Thoracic aorta (tissue), 2 donors: Measurements from ENCODE around the gene QDPR. TPM values are rescaled to one million over a fixed set of nuclear protein-coding genes. Genes with fewer than 3 reads are reported as not detected.

Experiments
- ATAC-seq: fragments of 150-250 bp; one replicate; pipeline ENCODE4 v1.8.0; 2017; ENCODE audit warnings: low read depth; ENCODE audit not compliant: insufficient number of reproducible peaks, low FRiP score
- DNase-seq: peaks from one replicate; pipeline ENCODE4 v3.0.0-alpha.2; 2020; ENCODE audit warnings: low spot score
- H3K27ac ChIP-seq, 2 donors: fragments of 200-600 bp; sonication (generic); 1 replicate in 1 of 2; 2 replicates in 1 of 2; pipeline ENCODE4 v1.5.1; 2016; ENCODE audit warnings: mild to moderate bottlenecking in 2 of 2, moderate library complexity in 2 of 2
- H3K27me3 ChIP-seq: fragments of 200-600 bp; sonication (generic); replicated peaks from 2 replicates; pipeline ENCODE4 v1.6.0; 2016; ENCODE audit warnings: mild to moderate bottlenecking; ENCODE audit not compliant: insufficient read depth
- H3K36me3 ChIP-seq: fragments of 200-600 bp; sonication (generic); one replicate; pipeline ENCODE4 v1.5.1; 2016
- H3K4me1 ChIP-seq, 2 donors: fragments of 200-600 bp; sonication (generic); 1 replicate in 1 of 2; 2 replicates in 1 of 2; pipeline versions ENCODE4 v1.5.1 to v1.6.0; 2016; ENCODE audit warnings: low read depth in 2 of 2, mild to moderate bottlenecking in 1 of 2; ENCODE audit not compliant: control insufficient read depth in 1 of 2
- H3K4me3 ChIP-seq: fragments of 200-600 bp; sonication (generic); 2 replicates; pipeline ENCODE4 v1.5.1; 2016; ENCODE audit warnings: mild to moderate bottlenecking
- H3K9me3 ChIP-seq: fragments of 200-600 bp; sonication (generic); 2 replicates; pipeline ENCODE4 v1.5.1; 2016
- total RNA-seq, 2 donors: library from RNA; depleted of rRNA; stranded (reverse); fragments of >200 nt; gene quantifications; one replicate each; pipeline versions ENCODE4 v1.1.0 to v1.2.3, GENCODE V29; 2016
- TF ChIP-seq, protein P1 (sequence below): fragments of 200-600 bp; sonication (generic); IDR thresholded peaks from one replicate; pipeline ENCODE4 v1.5.1; 2019; ENCODE audit warnings: antibody characterized with exemption

The QDPR gene
- total RNA-seq, 2 donors from 2014 or later = 9.0 to 10.7 TPM

DNA sequence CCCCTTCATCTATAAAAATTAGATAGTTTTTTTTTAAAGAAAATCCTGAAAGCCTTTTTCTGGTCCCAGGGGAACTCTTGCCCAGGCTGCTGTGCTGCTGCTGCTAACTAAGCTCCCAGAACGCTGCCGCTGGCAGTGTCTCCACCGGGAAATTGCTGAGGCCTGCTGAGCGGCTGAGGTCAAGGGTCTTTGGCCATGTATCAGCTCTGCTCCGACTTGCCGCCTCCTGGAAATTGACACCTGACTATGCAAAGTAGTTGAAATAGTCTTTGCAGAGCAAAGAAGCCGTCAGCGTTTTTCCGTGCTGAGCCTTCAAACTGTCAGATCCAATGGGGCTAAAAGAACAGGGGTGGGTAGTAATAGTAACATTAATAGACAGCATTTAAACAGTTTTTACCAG, 839 bp downstream of the QDPR start:
- H3K27me3 ChIP-seq = no peaks in the 10 kb centered on the region
- peaks cover 15 to 26% of the 10 kb centered on the region in 2 donors for H3K4me1 ChIP-seq
- H3K9me3 ChIP-seq = no peaks in the 10 kb centered on the region
- peak overlapping the region; percentile 80 for H3K4me3 ChIP-seq
- no peak for DNase-seq
- H3K27ac ChIP-seq = peak overlapping the region; percentile 1 to 63
- H3K36me3 ChIP-seq = peaks cover 2% of the 10 kb centered on the region
- TF ChIP-seq, protein P1, sequence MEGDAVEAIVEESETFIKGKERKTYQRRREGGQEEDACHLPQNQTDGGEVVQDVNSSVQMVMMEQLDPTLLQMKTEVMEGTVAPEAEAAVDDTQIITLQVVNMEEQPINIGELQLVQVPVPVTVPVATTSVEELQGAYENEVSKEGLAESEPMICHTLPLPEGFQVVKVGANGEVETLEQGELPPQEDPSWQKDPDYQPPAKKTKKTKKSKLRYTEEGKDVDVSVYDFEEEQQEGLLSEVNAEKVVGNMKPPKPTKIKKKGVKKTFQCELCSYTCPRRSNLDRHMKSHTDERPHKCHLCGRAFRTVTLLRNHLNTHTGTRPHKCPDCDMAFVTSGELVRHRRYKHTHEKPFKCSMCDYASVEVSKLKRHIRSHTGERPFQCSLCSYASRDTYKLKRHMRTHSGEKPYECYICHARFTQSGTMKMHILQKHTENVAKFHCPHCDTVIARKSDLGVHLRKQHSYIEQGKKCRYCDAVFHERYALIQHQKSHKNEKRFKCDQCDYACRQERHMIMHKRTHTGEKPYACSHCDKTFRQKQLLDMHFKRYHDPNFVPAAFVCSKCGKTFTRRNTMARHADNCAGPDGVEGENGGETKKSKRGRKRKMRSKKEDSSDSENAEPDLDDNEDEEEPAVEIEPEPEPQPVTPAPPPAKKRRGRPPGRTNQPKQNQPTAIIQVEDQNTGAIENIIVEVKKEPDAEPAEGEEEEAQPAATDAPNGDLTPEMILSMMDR = no peak
- no peak for ATAC-seq

DNA sequence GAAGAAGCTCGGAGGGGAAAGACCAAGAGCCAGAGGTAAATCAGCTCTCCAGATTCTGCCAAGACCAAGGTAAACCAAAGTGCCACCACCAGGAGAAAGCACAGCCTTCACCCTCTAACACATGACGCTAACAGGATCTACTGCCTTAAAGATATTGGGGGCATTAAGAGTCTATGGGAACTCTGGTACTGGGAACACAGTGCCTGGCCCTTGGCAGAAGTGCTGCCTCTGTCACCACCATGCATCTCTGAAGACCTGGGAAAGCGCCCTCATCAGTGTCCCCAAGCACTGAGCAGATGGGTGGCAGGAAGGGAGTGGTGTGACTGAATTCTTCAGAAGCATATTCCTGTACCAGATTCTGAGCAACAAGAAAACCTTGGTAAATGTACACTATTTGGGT, 1.3 kb downstream of the QDPR start:
- Histone ChIP-seq H3K36me3 (peaks cover 2% of the 10 kb centered on the region), H3K27me3 (no peaks in the 10 kb centered on the region), H3K4me1 (peaks cover 15 to 26% of the 10 kb centered on the region in 2 donors), H3K4me3 (peak overlapping the region; percentile 80), H3K9me3 (no peaks in the 10 kb centered on the region), H3K27ac (no peak overlapping the region)
- TF ChIP-seq, protein P1 = no peak
- ATAC-seq (no peak), DNase-seq (no peak)

DNA sequence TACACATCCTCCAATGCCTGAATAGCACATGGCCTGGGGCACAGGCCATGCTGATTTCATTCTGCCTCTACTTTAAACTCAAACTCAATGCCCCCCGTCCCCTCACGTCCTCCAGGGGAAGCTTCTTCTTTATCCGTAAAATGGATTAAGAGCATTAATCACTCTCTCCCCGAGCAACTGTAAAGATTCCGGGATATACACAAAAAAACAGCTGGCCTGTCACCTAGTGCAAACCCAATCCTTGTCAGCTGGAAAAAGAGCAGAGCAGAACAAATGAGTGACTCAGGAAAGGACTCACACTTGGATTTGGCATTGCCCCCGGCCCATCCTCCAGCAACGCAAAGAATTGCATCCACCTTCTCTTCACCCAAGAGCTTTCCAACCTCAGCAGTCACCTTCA, 7.8 kb downstream of the QDPR start:
- TF ChIP-seq, protein P1 = no peak
- Histone ChIP-seq H3K9me3 (no peaks in the 10 kb centered on the region), H3K4me1 (no peaks in the 10 kb centered on the region), H3K27me3 (no peaks in the 10 kb centered on the region), H3K4me3 (no peak overlapping the region), H3K27ac (no peak overlapping the region), H3K36me3 (peaks cover 11% of the 10 kb centered on the region)
- ATAC-seq = no peak
- DNase-seq = no peak

DNA sequence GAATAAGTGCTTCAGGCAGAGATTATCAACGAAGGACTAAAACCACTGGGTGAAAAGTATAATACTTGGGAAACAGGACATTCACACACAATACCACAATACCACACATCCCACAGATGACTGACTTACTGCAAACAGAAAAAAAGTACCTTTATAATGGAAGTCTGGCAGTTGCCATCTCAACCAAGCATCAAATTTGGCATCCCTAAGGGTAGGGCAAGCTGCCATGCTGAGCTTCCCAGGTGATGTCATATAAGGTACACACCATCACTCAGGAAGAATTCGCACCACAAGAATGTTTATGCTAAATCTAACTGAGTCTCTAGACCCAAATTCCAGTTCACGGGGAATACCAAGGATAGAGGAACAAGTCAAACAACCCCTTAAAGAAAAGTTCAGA, 9.1 kb downstream of the QDPR start:
- TF ChIP-seq, protein P1 = no peak
- Histone ChIP-seq H3K4me3 (no peak overlapping the region), H3K4me1 (no peaks in the 10 kb centered on the region), H3K27me3 (no peaks in the 10 kb centered on the region), H3K9me3 (no peaks in the 10 kb centered on the region), H3K36me3 (peaks cover 19% of the 10 kb centered on the region), H3K27ac (no peak overlapping the region)
- DNase-seq = no peak
- no peak for ATAC-seq

DNA sequence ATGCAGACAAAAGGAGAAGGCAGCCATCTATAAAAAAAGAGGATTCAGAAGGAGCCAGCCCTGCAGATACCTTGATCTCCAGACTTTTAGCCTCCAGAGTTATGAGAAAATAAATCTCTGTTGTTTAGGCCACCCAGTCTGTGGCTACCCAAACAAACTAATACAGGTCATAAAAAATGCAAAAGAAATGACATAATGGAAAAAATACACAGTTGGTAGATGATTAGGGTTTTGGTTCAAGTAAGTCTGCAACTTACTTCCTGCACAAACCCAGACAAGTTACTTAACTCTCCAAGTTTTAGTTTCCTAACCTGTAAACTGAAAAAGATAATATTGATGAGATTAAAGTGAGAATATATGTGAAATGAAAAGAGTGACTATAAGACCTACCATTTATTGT, 11.3 kb downstream of the QDPR start:
- H3K4me1 ChIP-seq = no peaks in the 10 kb centered on the region
- H3K9me3 ChIP-seq = no peaks in the 10 kb centered on the region
- no peaks in the 10 kb centered on the region for H3K27me3 ChIP-seq
- no peak overlapping the region for H3K4me3 ChIP-seq
- TF ChIP-seq, protein P1 = no peak
- H3K27ac ChIP-seq = no peak overlapping the region
- peaks cover 21% of the 10 kb centered on the region for H3K36me3 ChIP-seq
- DNase-seq = no peak
- ATAC-seq = no peak
